Heart left ventricle (tissue), 13 donors: ENCODE measurements around the gene TMEM40.

Source experiments
- CTCF ChIP-seq, 12 donors: fragments of 200-600 bp; sonication (generic) in 4 of 12; IDR thresholded peaks; one replicate each; pipeline versions ENCODE4 v1.5.0 to v1.8.0; 2018 to 2022; ENCODE audit warnings: antibody characterized with exemption in 12 of 12, mild to moderate bottlenecking in 5 of 12
- POLR2A ChIP-seq, 2 donors: fragments of 450-650 bp; IDR thresholded peaks; one replicate each; pipeline ENCODE4 v1.6.1; 2017; ENCODE audit warnings: antibody characterized with exemption in 2 of 2, mild to moderate bottlenecking in 2 of 2, moderate library complexity in 2 of 2
- donor health status: ischemic (EF 13 %, LVEDD 7.1; RV severe dilation, severe dysfunction).
- donor health status: DM: no; HTN: yes; CAD: no.
- donor health status: DM: no; HTN: no; CAD: no.
- donor health status: ischemic (EF 25% LVEDD 6.9; RV normal size, moderate dysfunction).
- donor health status: ischemic (EF 25% LVEDD 5.7; RV mildly dilated, moderate dysfunction).
- donor health status: ischemic (EF 35%, LVEDD 5.7; RV mildly dilated, moderate dysfunction).
- donor health status: nonischemic (EF 11% LVEDD 7.7; RV severe dilation, severe dysfunction).
- donor health status: DM: yes; HTN: yes; CAD: no.
- donor health status: PGD.
- donor health status: ischemic (EF 29% LVEDD 5.4; RV normal size, mild dysfunction).
- donor health status: nonischemic (EF 23%, LVEDD 6.1; RV moderate dilation, normal function).

DNA sequence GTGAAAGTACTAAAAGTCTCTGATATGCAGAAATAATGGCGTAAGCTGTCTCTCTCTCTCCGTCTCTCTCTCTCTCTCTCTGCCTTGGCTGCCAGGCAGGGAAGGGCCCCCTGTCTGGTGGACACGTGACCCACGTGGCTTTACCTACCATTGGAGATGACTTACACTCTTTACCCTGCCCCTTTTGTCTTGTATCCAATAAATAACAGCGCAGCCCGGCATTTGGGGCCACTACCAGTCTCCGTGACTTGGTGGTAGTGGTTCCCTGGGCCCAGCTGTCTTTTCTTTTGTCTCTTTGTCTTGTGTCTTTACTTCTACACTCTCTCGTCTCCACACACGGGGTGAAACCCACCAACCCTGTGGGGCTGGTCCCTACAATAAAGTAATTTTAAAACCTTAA, 12.2 kb upstream of the TMEM40 start:
- no peak for TF ChIP-seq CTCF (IDR thresholded peaks at IDR 0.05)
- TF ChIP-seq POLR2A (IDR thresholded peaks at IDR 0.05), result no peak
